ENCODE results near the gene OSBPL1A. TPM values are rescaled to one million over a fixed set of nuclear protein-coding genes. Genes with fewer than 3 reads are reported as not detected.
"Not testable (repeated sequence)": the region's sequence is repeated elsewhere in the genome, so short reads cannot be mapped to it uniquely, and the experiment has no call there.

Gene OSBPL1A
- polyA plus RNA-seq, 4 donors = 44.6 to 53.7 (median 50.6) TPM

DNA sequence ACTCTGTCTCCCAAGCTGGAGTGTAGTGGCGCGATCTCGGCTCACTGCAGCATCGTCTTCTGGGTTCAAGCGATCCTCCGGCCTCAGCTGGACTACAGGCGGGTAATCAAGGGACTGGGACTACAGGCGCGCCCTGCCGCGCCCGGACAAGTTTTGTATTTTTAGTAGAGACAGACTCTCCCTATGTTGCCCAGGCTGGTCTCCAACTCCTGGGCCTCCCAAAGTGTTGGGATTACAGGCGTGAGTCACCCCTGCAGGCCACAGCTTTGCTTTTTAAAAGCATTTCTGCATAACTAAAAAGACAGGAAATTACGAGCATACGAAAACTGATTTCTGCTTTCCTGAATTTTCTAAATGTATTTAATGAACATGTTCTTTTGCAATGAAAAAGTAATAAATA lies 916 bp upstream of the OSBPL1A start:
- no peak for DNase-seq (ENCODE audit: low read depth in 4 of 4, low spot score in 3 of 4)

DNA sequence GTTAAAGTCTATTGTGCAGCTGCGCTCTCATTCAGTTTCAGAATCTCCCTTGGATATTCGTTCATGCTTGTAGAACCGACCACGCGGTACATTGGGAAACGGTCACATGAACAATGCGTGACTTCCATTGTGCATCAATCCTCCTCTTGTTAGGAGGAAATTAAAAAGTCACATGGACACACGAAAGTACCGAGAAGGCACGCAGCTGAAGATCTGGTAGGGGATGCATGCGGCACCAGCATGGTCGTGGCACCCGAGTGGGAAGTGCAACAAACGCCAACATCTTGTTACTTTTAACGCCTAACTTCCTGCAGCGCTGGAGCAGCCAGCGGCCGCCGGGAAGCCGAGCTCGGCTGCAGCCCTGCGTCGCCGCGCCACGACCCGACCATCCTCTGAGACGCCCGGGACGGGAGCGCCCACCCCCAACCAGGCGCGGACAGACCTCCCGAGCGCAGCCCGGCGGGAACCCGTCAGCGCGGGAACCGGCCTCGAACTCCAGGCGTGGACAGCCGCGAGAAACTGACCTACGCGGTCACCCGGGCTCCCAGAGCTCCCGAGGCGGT lies 412 bp downstream of the OSBPL1A start:
- DNase-seq (ENCODE audit: low read depth in 4 of 4, low spot score in 3 of 4) = peak in 3 of 4 donors; percentile 35 to 65 (median 60)

DNA sequence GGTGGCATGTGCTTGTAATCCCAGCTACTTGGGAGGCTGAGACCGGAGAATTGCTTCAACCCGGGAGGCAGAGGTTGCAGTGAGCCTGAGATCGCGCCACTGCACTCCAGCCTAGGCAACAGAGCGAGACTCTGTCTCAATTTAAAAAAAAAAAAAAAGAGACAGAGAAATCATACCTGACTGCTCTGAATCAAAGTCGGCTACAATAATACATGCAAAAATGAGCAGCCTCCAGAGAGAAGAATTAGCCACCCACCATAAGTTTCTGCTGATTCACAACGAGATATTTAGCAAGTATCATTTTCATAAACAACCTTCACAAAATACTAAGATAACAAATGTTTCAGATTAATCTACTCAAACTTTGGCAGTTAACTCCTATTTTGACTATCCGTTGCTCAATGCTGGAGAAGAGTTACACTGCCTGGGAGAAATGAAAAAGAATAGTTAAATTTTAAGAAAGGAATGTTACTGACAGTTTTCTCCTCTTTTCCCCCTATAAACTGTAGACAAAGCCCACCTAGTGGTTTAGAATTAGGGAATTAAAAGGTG lies 1.5 kb downstream of the OSBPL1A start:
- DNase-seq (ENCODE audit: low read depth in 4 of 4, low spot score in 3 of 4) = no peak

DNA sequence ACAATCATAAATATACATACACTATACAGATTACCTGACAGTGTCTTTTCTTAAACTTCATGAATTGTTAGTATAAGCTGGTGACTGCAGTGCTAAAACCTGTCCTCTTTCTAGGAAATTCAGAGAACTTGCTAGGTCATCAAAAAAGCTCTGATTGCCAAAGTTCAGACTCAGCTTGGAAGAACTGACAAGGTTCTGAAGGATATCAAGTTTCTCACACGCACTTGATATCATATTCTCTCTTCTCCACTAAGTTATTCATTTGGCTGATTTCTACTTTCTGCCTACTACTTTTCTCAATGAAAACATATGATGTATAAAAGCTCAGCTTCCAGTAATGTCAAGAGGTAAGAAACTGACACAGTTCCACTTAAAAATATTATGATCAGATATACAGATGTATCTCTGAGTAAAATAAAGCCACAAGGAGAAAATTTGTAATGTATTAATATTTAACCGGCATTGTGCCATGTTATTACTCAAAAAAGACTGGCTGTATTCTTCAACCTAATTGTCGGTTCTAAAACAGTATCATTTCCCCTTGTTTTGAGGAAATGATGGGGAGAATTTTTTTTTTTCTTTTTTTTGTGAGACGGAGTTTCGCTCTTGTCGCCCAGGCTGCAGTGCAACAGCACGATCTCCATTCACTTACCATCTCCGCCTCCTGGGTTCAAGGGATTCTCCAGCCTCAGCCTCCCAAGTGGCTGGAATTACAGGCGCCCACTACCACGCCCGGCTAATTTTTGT lies 2.4 kb downstream of the OSBPL1A start:
- DNase-seq (ENCODE audit: low read depth in 4 of 4, low spot score in 3 of 4) = no peak

DNA sequence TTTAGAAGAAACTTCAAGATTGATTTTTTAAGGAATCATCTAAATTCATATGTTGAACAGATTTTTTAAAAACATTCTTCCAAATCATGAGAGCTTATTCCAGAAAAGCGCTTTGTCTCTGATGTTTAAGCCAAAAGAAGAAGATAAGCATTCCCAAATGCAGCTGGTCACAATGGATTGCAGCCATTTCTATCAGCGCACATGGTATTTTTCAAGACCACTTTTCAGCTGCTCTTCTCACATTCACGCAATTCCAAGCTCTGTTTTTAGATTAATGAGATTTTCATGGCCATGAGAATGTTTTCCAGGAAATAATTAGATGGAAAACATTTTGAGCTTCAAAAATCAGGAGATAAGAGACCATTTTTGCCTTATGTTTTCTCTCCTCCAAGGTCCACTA lies 8.7 kb downstream of the OSBPL1A start:
- DNase-seq (ENCODE audit: low read depth in 4 of 4, low spot score in 3 of 4) = no peak

DNA sequence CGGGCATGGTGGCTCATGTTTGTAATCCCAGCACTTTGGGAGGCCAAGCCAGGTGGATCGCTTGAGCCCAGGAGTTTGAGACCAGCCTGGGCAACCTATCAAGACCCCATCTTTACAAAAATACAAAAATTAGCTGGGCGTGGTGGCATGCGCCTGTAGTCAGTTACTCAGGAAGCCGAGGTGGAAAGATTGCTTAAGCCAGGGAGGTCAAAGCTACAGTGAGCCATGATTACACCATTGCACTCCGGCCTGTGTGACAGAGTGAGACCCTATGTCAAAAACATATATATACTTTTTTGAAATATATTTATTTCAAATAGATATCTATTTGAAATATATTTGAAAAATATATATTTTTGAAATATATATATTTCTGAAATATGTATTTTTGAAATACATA lies 10.9 kb downstream of the OSBPL1A start:
- no peak for DNase-seq (ENCODE audit: low read depth in 4 of 4, low spot score in 3 of 4)

DNA sequence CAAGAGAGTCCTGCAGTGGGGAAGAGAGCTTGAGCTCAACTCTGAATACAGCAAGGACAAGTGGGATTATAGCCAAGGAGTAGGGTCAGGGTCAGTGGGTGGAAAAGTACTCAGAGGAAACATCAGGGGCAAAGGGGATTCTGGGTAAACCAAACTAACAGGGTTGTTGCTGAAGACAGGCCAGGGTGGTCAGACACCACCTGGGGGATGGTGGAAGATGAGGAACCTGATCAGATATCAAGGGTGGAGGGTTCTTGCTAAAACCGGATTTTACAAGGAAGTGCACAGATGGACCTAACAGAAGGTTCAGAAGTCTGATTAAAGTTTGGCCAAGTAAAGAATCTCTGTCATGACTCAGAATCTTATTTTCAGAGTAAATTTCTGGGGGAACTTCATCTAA lies 16.5 kb downstream of the OSBPL1A start:
- no peak for DNase-seq (ENCODE audit: low read depth in 4 of 4, low spot score in 3 of 4)

DNA sequence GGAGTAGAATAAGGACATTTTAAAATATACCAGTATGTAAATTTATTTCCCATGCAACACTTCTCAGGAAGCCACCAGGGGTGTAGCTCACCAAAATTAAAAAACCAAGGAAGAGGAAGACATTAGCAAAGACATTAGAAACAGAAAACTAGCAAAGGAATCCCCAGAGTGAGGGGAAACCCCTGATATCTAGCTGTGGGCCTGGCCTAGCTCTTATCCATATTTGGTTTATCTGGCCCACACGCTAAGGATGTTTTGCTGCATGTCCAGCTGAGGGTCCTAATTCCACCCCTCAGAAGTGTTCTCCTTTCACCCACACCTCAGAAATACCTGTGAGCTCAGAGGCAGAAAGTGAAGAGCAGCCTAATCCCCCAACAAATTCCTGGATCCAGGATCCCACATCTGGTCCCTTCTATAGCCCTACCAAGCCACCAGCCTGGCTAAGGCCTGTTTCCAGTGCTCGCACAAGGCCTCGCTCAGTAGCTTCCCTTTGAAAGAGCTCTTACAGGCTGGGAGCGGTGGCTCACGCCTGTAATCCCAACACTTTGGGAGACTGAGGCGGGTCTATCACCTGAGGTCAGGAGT lies 17.4 kb downstream of the OSBPL1A start:
- no peak for DNase-seq (ENCODE audit: low read depth in 4 of 4, low spot score in 3 of 4)

DNA sequence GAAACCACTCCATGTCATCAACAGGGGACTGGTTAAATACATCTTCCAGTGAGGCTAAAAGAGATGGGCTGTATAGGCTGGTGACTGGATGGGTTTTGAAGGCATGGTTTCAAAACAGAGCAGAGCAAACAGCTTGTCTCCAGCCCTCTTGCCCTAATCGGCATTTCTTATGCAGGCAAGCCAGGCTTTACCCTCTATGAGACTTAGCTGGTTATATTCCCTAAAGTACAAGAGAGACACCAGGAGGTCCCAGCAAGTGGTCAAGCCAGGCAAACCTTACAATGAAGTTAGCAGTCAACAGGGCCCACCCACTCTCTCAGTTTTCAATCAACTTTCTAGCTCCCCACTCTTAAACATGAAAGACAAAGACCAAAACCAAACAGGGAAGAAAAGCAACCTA lies 19.0 kb downstream of the OSBPL1A start:
- no peak for DNase-seq (ENCODE audit: low read depth in 4 of 4, low spot score in 3 of 4)

DNA sequence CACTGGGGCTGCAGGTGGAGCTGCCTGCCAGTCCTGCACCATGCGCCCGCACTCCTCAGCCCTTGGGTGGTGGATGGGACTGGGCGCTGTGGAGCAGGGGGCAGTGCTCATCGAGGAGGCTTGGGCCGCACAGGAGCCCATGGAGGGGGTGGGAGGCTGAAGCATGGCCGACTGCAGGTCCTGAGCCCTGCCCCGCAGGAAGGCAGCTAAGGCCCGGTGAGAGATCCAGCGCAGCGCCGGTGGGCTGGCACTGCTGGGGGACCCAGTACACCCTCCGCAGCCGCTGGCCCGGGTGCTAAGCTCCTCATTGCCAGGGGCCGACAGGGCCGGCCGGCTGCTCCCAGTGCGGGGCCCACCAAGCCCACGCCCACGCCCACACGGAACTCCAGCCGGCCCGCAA lies 21.1 kb downstream of the OSBPL1A start:
- DNase-seq (ENCODE audit: low read depth in 4 of 4, low spot score in 3 of 4) = not testable (repeated sequence)

DNA sequence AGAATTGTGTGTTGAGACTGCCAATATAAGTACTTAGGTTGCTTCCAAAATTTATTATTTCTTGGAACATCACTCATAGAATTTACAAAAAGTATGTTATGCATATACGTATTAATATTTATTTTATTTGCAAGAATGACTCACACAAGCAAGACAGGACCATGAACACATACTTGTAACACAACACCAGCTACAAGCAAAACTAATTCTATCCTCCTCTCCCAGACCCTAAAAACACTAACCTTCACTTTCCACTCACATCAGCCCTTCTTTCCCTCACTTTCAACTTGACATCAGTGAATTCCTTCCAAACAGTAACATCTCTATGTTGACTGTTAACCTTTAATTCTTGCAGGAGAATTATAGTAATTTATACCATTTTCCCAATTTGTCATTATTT lies 24.3 kb downstream of the OSBPL1A start:
- no peak for DNase-seq (ENCODE audit: low read depth in 4 of 4, low spot score in 3 of 4)

DNA sequence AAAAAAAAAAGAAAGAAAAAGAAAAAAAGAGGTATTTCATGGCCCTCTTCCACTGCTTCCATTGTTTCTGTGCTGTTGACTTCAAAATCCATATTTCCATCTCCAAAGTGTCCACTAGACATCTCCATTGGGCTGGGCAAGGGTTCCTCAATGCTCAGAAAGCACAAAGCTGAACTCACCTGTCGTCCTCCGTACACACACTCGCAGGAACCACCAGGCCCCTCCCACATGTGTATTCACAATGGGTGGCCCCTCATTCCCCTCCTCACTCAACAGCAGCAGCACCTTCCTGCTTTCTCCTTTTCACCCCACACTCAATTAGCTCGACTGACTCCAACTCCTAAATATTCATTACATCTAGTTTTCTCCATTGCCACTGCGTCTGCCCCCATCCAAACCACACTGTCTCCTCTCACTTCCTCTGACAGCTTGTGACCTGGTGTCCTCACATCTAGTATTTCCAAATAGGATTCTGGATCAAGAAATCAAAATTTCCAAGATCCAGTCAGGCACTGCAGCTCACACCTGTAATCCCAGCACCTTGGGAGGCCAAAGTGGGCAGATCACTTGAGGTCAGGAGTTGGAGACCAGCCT lies 25.2 kb downstream of the OSBPL1A start:
- no peak for DNase-seq (ENCODE audit: low read depth in 4 of 4, low spot score in 3 of 4)

DNA sequence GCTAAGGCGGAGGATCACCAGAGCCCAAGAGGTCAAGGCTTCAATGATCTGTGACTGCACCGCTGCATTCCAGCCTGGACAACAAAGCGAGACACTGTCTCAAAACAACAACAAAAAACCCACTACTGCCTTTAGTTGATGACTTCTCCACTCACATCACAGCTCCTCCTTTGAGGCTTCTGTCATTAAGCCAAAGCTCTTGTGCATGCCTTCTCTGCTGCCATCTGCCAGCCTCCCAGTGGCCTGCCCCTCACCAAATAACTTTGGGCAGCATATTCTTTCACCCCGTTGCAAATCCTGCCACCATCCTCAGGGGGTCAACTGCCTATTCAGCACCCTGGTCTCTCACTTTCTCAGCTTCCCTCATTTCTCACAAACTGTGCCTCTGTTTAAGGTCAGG lies 27.5 kb downstream of the OSBPL1A start:
- DNase-seq (ENCODE audit: low read depth in 4 of 4, low spot score in 3 of 4) = no peak

DNA sequence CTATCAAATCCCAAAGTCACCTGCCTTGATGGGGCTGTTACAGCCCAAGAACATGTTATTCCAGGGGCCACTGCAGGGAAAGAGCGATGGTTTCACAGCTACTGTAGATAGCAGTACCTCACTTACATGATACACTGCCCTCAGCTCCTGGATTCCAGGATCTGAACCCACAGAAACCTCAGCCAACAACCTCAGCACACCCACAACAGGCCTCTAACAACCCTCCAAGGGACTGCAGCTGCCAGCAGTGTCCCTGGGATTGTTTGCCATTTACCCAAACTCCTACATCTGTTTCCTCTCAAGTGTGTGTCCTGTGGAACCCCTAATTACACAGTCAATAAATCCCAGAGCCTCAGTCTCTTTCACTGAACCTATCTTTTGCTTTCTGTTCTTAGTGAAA lies 28.2 kb downstream of the OSBPL1A start:
- DNase-seq (ENCODE audit: low read depth in 4 of 4, low spot score in 3 of 4) = no peak

DNA sequence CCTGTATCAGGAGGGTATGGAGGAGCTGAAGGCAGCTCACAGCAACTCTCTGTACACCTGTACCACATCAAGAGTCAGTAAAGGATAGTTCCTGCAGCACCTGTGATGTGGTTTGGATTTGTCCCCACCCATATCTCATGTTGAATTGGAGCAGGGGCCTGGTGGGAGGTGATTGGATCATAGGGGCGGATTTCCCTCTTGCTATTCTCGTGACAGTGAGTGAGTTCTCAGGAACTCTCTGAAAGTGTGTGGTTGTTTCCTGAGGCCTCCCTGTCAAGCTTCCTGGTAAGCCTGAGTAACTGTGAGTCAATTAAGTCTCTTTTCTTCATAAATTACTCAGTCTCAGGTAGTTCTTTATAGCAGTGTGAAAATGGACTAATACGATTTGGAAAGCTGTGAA lies 28.9 kb downstream of the OSBPL1A start:
- DNase-seq (ENCODE audit: low read depth in 4 of 4, low spot score in 3 of 4) = no peak

DNA sequence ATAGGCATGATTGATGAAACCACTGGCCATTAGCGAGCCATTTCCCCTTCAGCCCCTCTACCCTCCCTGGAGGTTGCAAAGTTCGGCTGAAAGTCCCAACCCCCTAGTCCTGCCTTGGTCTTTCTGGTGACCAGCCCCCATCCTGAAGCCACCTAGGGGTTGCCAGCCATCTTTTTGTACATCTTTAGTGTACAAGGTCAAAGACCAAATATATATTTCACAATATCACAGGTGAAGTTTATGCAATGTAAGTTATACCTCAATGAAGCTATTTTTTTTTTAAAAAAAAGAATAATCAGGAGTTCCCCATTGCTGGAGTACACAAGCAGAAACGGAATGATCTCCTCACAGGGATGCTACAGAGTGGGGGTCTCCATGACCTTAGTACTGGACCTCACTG lies 31.3 kb downstream of the OSBPL1A start:
- no peak for DNase-seq (ENCODE audit: low read depth in 4 of 4, low spot score in 3 of 4)

DNA sequence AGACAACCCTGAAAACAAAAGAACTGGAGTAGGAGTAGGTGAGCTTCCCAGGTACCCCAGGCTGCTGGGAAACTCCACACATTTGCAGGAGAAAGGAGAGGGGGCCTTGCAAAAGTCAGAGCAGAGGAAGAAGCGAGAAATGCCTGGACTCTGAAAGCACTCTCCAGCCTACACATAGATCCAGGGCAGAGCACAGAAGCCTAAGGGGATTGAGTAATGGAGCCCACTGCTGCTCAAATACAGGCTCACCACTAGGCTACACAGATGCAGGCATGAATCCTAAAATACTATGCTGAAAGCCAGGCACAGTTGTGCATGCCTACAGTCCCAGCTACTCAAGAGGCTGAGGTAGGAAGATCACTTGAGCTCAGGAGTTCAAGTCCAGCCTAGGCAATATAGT lies 33.4 kb downstream of the OSBPL1A start:
- no peak for DNase-seq (ENCODE audit: low read depth in 4 of 4, low spot score in 3 of 4)

DNA sequence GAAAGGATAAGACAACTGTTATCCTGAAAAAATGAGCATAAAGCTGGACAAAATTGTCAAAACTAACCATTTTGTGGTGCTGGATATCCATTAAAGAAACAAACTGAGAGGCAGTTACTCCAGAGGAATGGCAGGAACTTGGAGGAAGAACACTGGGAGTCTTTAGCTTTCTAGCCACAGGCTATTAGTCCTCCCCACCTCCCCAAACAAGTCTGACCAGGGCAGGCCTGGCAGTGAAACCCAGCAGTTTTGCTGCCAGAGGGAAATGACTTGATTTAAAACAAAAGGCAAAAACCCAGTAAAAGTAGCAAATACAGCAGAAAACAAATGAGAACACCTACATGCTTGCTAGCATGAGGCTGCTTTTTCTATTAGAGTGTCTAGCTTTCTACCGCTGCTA lies 34.9 kb downstream of the OSBPL1A start:
- no peak for DNase-seq (ENCODE audit: low read depth in 4 of 4, low spot score in 3 of 4)

DNA sequence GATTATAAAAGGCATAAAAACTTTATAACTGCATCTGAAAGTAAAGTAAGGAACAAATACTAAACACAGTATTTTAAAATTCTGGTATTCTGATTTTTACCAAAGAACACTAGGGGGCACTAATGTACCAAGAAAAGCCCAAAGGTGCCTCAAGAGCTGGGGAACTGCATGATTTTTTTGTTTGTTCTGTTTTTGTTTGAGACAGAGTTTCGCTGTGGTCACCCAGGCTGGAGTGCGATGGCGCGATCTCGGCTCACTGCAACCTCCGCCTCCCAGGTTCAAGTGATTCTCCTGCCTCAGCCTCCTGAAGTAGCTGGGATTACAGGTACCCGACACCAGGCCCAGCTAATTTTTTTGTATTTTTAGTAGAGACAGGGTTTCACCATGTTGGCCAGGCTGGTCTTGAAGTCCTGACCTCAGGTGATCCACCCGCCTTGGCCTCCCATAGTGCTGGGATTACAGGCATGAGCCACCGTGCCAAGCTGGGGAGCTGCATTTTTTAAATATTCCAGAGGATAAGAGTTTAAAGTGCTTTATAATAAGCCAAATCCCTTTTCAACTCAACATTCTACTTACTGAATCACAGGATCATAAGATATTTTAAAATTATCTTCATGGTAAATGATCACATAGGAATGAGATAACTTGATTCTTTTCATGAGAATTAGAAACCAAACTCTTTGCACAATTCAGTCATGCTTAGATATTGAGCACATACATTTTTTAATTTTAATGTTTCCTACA lies 37.7 kb downstream of the OSBPL1A start:
- DNase-seq (ENCODE audit: low read depth in 4 of 4, low spot score in 3 of 4) = peak in 3 of 4 donors; percentile 27 to 44 (median 42)

DNA sequence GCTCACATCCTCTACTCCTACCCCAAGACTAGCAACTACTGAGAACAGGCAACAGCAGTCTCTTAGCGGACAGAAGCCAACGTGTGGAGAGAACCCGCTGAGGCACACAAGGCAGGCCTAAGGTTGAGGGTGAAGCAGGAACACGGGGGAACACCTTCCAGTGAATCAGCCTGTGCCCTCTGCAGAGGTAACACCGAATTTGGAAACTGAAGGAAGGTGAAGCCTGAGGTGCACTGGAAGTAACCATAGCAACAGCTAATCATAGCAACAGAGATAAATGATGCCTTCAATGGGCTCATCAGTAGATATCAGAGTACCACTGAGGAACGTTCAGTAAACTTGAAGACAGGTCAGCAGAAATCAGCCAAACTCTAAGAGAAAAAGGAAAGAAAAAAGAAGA lies 43.3 kb downstream of the OSBPL1A start:
- DNase-seq (ENCODE audit: low read depth in 4 of 4, low spot score in 3 of 4) = no peak

DNA sequence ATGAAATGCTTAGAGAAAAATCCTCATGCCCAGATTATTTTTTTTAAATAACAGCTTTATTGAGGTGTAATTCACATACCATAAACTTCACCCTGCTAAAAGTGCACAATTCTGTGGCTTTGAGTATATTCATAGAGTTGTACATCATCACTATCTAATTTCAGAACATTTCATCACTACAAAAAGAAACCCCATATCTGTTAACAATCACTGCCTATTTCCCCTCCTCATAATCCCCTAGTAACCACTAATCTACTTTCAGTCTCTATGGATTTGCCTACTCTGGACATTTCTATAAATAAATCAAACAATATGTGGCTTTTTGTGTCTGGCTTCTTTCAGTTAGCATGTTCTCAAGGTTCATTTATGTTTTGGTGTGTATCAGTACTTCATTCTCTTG lies 51.4 kb downstream of the OSBPL1A start:
- DNase-seq (ENCODE audit: low read depth in 4 of 4, low spot score in 3 of 4) = no peak
